Mesenchymal stem cell (in vitro differentiated cells and primary cell): ENCODE measurements around the gene ATF3.

Experiments used
- DNase-seq: peaks from one replicate; pipeline ENCODE4 v3.0.0-alpha.2; 2013
- H2AFZ ChIP-seq: one replicate; pipeline ENCODE4 v1.6.1; 2013; ENCODE audit warnings: low read depth, mild to moderate bottlenecking, control low read depth, inconsistent platforms, low read length, moderate library complexity
- H2AK5ac ChIP-seq: 2 replicates; pipeline ENCODE4 v1.6.1; 2013; ENCODE audit warnings: low read length, moderate library complexity, mild to moderate bottlenecking, inconsistent platforms; ENCODE audit not compliant: severe bottlenecking
- H2BK120ac ChIP-seq: one replicate; pipeline ENCODE4 v1.6.1; 2013; ENCODE audit warnings: low read depth, mild to moderate bottlenecking, inconsistent platforms, low read length, moderate library complexity
- H2BK12ac ChIP-seq, 2 experiments: one replicate each; pipeline ENCODE4 v1.6.1; 2013; ENCODE audit warnings: inconsistent platforms in 2 of 2, low read length in 2 of 2, mild to moderate bottlenecking in 2 of 2, moderate library complexity in 2 of 2, control low read depth in 1 of 2
- H2BK15ac ChIP-seq: one replicate; pipeline ENCODE4 v1.6.1; 2013; ENCODE audit warnings: mild to moderate bottlenecking, low read depth, inconsistent platforms; ENCODE audit not compliant: poor library complexity, severe bottlenecking
- H2BK5ac ChIP-seq: 2 replicates; pipeline ENCODE4 v1.6.1; 2013; ENCODE audit warnings: low read depth, mild to moderate bottlenecking, low read length, control low read depth, inconsistent platforms; ENCODE audit not compliant: poor library complexity, severe bottlenecking
- H3K14ac ChIP-seq, 2 experiments: one replicate each; pipeline ENCODE4 v1.6.1; 2013; ENCODE audit warnings: inconsistent platforms in 2 of 2, low read length in 2 of 2, control low read depth in 1 of 2, mild to moderate bottlenecking in 1 of 2, moderate library complexity in 1 of 2
- H3K18ac ChIP-seq, 2 experiments: one replicate each; pipeline ENCODE4 v1.6.1; 2013; ENCODE audit warnings: inconsistent platforms in 2 of 2, low read length in 2 of 2, control low read depth in 1 of 2, low read depth in 1 of 2, mild to moderate bottlenecking in 1 of 2
- H3K23ac ChIP-seq, 2 experiments: one replicate each; pipeline ENCODE4 v1.6.1; 2013; ENCODE audit warnings: inconsistent platforms in 2 of 2, low read length in 2 of 2, mild to moderate bottlenecking in 2 of 2, moderate library complexity in 2 of 2, control low read depth in 1 of 2
- H3K27ac ChIP-seq: 2 replicates; pipeline ENCODE4 v1.5.1; 2013; ENCODE audit warnings: mild to moderate bottlenecking, moderate library complexity, low read length, control low read depth, inconsistent platforms; ENCODE audit not compliant: poor library complexity, severe bottlenecking
- H3K27me3 ChIP-seq, 2 experiments: 2 replicates each; pipeline versions ENCODE4 v1.6.1 to v1.7.0; 2013; ENCODE audit warnings: low read length in 2 of 2, mild to moderate bottlenecking in 2 of 2, moderate library complexity in 2 of 2, control low read depth in 1 of 2, inconsistent platforms in 1 of 2; ENCODE audit not compliant: control insufficient read depth in 1 of 2, insufficient read depth in 1 of 2
- H3K36me3 ChIP-seq, 2 experiments: 2 replicates each; pipeline versions ENCODE4 v1.6.1 to v1.7.0; 2013; ENCODE audit warnings: low read length in 2 of 2, control low read depth in 1 of 2, inconsistent platforms in 1 of 2, low read depth in 1 of 2, mild to moderate bottlenecking in 1 of 2; ENCODE audit not compliant: insufficient read depth in 2 of 2, control insufficient read depth in 1 of 2
- H3K4ac ChIP-seq, 2 experiments: one replicate each; pipeline ENCODE4 v1.6.1; 2013; ENCODE audit warnings: inconsistent platforms in 2 of 2, low read length in 2 of 2, mild to moderate bottlenecking in 2 of 2, moderate library complexity in 2 of 2, control low read depth in 1 of 2, low read depth in 1 of 2
- H3K4me1 ChIP-seq: 2 replicates; pipeline ENCODE4 v1.6.1; 2013; ENCODE audit warnings: low read depth, low read length, control low read depth; ENCODE audit not compliant: control insufficient read depth, insufficient read depth
- H3K4me2 ChIP-seq: 2 replicates; pipeline ENCODE4 v1.6.1; 2013; ENCODE audit warnings: low read length, mild to moderate bottlenecking, inconsistent platforms; ENCODE audit not compliant: poor library complexity, severe bottlenecking
- H3K4me3 ChIP-seq, 2 experiments: 2 replicates each; pipeline versions ENCODE4 v1.5.1 to v1.7.0; 2013; ENCODE audit warnings: low read length in 2 of 2, mild to moderate bottlenecking in 2 of 2, control low read depth in 1 of 2, low read depth in 1 of 2; ENCODE audit not compliant: insufficient read depth in 1 of 2
- H3K79me1 ChIP-seq: replicated peaks from 2 replicates; pipeline ENCODE4 v1.6.1; 2013; ENCODE audit warnings: mild to moderate bottlenecking, control low read depth, low read length, inconsistent platforms; ENCODE audit not compliant: poor library complexity, severe bottlenecking
- H3K9ac ChIP-seq: 2 replicates; pipeline ENCODE4 v1.7.0; 2013; ENCODE audit warnings: mild to moderate bottlenecking, low read length, moderate library complexity
- H3K9me3 ChIP-seq: 2 replicates; pipeline ENCODE4 v1.7.0; 2013; ENCODE audit warnings: mild to moderate bottlenecking, low read length; ENCODE audit not compliant: control insufficient read depth
- H4K8ac ChIP-seq: one replicate; pipeline ENCODE4 v1.6.1; 2013; ENCODE audit warnings: inconsistent platforms, mild to moderate bottlenecking, low read length, moderate library complexity
- H4K91ac ChIP-seq: one replicate; pipeline ENCODE4 v1.6.1; 2013; ENCODE audit warnings: mild to moderate bottlenecking, low read length, inconsistent platforms
- WGBS: methylation state at CpG from one replicate; pipeline ENCODE4 v1.1.7; 2013; ENCODE audit warnings: mixed read lengths; 5-methylcytosine and 5-hydroxymethylcytosine counted together

ATF3 gene

GRCh38 chr1:212567638-212568037 lies 40.9 kb upstream of the ATF3 start:
- WGBS = 88% methylated on average over 2 of the region's 3 CpGs

GRCh38 chr1:212568978-212569537 lies 39.5 kb upstream of the ATF3 start:
- no peak overlapping the region for H3K27ac ChIP-seq
- no peak overlapping the region for H3K23ac ChIP-seq
- no peaks in the 10 kb centered on the region for H3K36me3 ChIP-seq
- H2AFZ ChIP-seq = no peak overlapping the region
- H2BK5ac ChIP-seq = no peak overlapping the region
- H2BK12ac ChIP-seq = no peak overlapping the region
- no peak overlapping the region for H3K4me2 ChIP-seq
- no peak for DNase-seq
- H2AK5ac ChIP-seq = no peak overlapping the region
- H3K27me3 ChIP-seq = no peaks in the 10 kb centered on the region
- no peaks in the 10 kb centered on the region for H3K79me1 ChIP-seq
- peaks cover 4% of the 10 kb centered on the region for H3K4me1 ChIP-seq
- 100% methylated on average over 1 of the region's 5 CpGs for WGBS
- no peak overlapping the region for H3K4me3 ChIP-seq
- no peak overlapping the region for H4K8ac ChIP-seq
- no peak overlapping the region for H3K18ac ChIP-seq
- H2BK120ac ChIP-seq = no peak overlapping the region
- H3K14ac ChIP-seq = no peak overlapping the region
- H4K91ac ChIP-seq = no peak overlapping the region
- H3K4ac ChIP-seq = no peak overlapping the region
- no peak overlapping the region for H2BK15ac ChIP-seq
- H3K9me3 ChIP-seq = no peaks in the 10 kb centered on the region
- H3K9ac ChIP-seq = no peak overlapping the region

More at GRCh38 chr1:212567638-212568037, 40.9 kb upstream of the ATF3 start:
- no peaks in the 10 kb centered on the region for H3K79me1 ChIP-seq
- H3K4me1 ChIP-seq = peaks cover 4% of the 10 kb centered on the region
- H3K9ac ChIP-seq = peak overlapping the region; percentile 91
- no peak overlapping the region for H2AK5ac ChIP-seq
- H2AFZ ChIP-seq = no peak overlapping the region
- H4K8ac ChIP-seq = no peak overlapping the region
- H3K4me2 ChIP-seq = no peak overlapping the region
- no peaks in the 10 kb centered on the region for H3K36me3 ChIP-seq
- H2BK12ac ChIP-seq = no peak overlapping the region
- peak overlapping the region in 1 of 2 experiments; percentile 82 for H3K4me3 ChIP-seq
- no peak overlapping the region for H4K91ac ChIP-seq
- no peaks in the 10 kb centered on the region for H3K27me3 ChIP-seq
- no peak overlapping the region for H3K4ac ChIP-seq
- H2BK120ac ChIP-seq = no peak overlapping the region
- H3K9me3 ChIP-seq = no peaks in the 10 kb centered on the region
- no peak overlapping the region for H3K14ac ChIP-seq
- H2BK5ac ChIP-seq = no peak overlapping the region
- no peak overlapping the region for H3K18ac ChIP-seq
- H3K27ac ChIP-seq = no peak overlapping the region
- H3K23ac ChIP-seq = no peak overlapping the region
- no peak overlapping the region for H2BK15ac ChIP-seq
- no peak for DNase-seq

GRCh38 chr1:212574732-212575131 lies 33.8 kb upstream of the ATF3 start:
- H3K4me2 ChIP-seq = no peak overlapping the region
- no peak overlapping the region for H2BK12ac ChIP-seq
- no peaks in the 10 kb centered on the region for H3K4me1 ChIP-seq
- H3K27ac ChIP-seq = no peak overlapping the region
- H3K4ac ChIP-seq = no peak overlapping the region
- H2BK15ac ChIP-seq = no peak overlapping the region
- H4K8ac ChIP-seq = no peak overlapping the region
- no peak overlapping the region for H3K18ac ChIP-seq
- H3K9ac ChIP-seq = no peak overlapping the region
- H3K14ac ChIP-seq = no peak overlapping the region
- H3K27me3 ChIP-seq = no peaks in the 10 kb centered on the region
- no peak overlapping the region for H2AK5ac ChIP-seq
- H3K36me3 ChIP-seq = no peaks in the 10 kb centered on the region
- 100% methylated on average over 1 of the region's 3 CpGs for WGBS
- H3K4me3 ChIP-seq = no peak overlapping the region
- H3K9me3 ChIP-seq = no peaks in the 10 kb centered on the region
- H4K91ac ChIP-seq = no peak overlapping the region
- H2BK120ac ChIP-seq = no peak overlapping the region
- no peak overlapping the region for H3K23ac ChIP-seq
- no peak overlapping the region for H2BK5ac ChIP-seq
- H3K79me1 ChIP-seq = no peaks in the 10 kb centered on the region
- H2AFZ ChIP-seq = no peak overlapping the region
- DNase-seq = no peak

- H3K4ac ChIP-seq = no peak overlapping the region
- H3K9me3 ChIP-seq = no peaks in the 10 kb centered on the region
- no peak overlapping the region for H4K8ac ChIP-seq
- H2AK5ac ChIP-seq = no peak overlapping the region
- no peak overlapping the region for H3K23ac ChIP-seq
- no peak overlapping the region for H2AFZ ChIP-seq
- H3K9ac ChIP-seq = no peak overlapping the region
- no peaks in the 10 kb centered on the region for H3K79me1 ChIP-seq
- H3K14ac ChIP-seq = no peak overlapping the region
- no peak overlapping the region for H3K4me3 ChIP-seq
- no peak for DNase-seq
- no peak overlapping the region for H4K91ac ChIP-seq
- H2BK12ac ChIP-seq = no peak overlapping the region
- no peak overlapping the region for H3K27ac ChIP-seq
- no peak overlapping the region for H3K4me2 ChIP-seq
- H3K18ac ChIP-seq = no peak overlapping the region
- no peaks in the 10 kb centered on the region for H3K27me3 ChIP-seq
- H2BK120ac ChIP-seq = no peak overlapping the region
- no peaks in the 10 kb centered on the region for H3K36me3 ChIP-seq
- no CpG with 5 or more reads among the region's 2 CpGs for WGBS
- no peak overlapping the region for H2BK15ac ChIP-seq
- no peaks in the 10 kb centered on the region for H3K4me1 ChIP-seq
- no peak overlapping the region for H2BK5ac ChIP-seq
Observed at GRCh38 chr1:212575333-212575732, 33.2 kb upstream of the ATF3 start.
